Fibroblast of mammary gland (primary cell): Measurements from ENCODE around the gene CLK3.
A peak's percentile ranks its signal among the peaks of the same experiment; 100 is the strongest.

Source experiments
- DNase-seq: peaks from one replicate; pipeline ENCODE4 v3.0.0-alpha.2; 2010; ENCODE audit warnings: low read depth
- H3K4me3 ChIP-seq: 2 replicates; pipeline ENCODE4 v1.5.1; 2011; ENCODE audit warnings: low read depth, mild to moderate bottlenecking, low read length, moderate library complexity; ENCODE audit not compliant: control insufficient read depth
- CTCF ChIP-seq: conservative IDR thresholded peaks from 2 replicates; pipeline ENCODE4 v1.5.1; 2011; ENCODE audit warnings: low read depth, low read length, inconsistent platforms; ENCODE audit not compliant: control insufficient read depth, insufficient read depth

CLK3 gene

GRCh38 chr15:74631087-74631385 lies 15.4 kb downstream of the CLK3 start:
- no peak for TF ChIP-seq CTCF
- H3K4me3 ChIP-seq: no peak overlapping the region
- no peak for DNase-seq

- no peak for DNase-seq
- no peak for TF ChIP-seq CTCF
- H3K4me3 ChIP-seq: no peak overlapping the region
These were observed 15.8 kb downstream of the CLK3 start for GRCh38 chr15:74631408-74631807.

GRCh38 chr15:74631935-74632560 lies 16.4 kb downstream of the CLK3 start:
- DNase-seq: peak; percentile 55
- no peak overlapping the region for H3K4me3 ChIP-seq
- peak; percentile 88 for TF ChIP-seq CTCF

GRCh38 chr15:74632601-74633000 lies 17.0 kb downstream of the CLK3 start:
- no peak for TF ChIP-seq CTCF
- no peak for DNase-seq
- H3K4me3 ChIP-seq: no peak overlapping the region

DNA sequence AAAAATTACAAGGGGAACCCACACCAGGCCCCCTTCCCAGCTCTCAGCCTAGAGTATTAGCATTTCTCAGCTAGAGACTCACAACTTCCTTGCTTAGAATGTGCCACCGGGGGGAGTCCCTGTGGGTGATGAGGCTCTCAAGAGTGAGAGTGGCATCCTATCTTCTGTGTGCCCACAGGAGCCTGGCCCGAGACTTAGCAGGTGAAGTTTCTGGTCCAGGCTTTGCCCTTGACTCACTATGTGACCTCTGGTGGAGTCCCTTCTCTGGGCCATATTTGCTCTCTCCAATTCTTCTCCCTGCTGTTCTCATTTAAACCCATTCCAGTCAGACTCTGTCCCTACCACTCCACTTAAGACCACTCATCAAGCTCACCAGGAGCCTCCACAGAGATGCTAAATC lies 18.1 kb downstream of the CLK3 start:
- no peak for TF ChIP-seq CTCF
- H3K4me3 ChIP-seq: no peak overlapping the region
- no peak for DNase-seq

DNA sequence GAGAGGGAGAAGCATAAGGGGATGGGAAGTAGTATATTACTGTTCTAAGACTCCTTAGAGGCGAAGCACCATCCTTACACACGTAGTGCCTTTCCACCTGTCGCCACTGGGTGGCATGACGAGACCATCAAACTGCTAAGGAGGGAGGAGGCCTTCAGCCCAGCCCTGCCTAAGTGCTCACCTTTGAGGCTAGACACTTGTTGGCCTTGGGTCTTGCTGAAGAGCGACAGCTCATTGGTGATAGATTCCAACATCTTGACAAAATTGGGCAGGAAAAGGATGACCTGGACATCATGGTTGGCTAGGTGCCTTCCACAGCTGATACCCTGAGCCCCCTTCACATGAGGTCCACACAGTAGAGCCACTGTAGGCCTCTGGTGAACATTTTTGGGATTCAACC lies 19.6 kb downstream of the CLK3 start:
- H3K4me3 ChIP-seq: no peak overlapping the region
- DNase-seq: peak; percentile 67
- peak; percentile 93 for TF ChIP-seq CTCF

- no peak overlapping the region for H3K4me3 ChIP-seq
- no peak for TF ChIP-seq CTCF
- DNase-seq: no peak
These were observed 21.3 kb downstream of the CLK3 start for GRCh38 chr15:74636984-74637383.
